OCI-LY3 (cell line): ENCODE data around the gene PRDM16.

ENCODE experiments used
- EZH2phosphoT487 ChIP-seq: fragments of 200-600 bp; shearing (Covaris generic); IDR thresholded peaks from 2 replicates; pipeline ENCODE4 v1.6.1; 2018; ENCODE audit warnings: antibody characterized with exemption, mixed run types, low read depth
- TF ChIP-seq, protein P1 (sequence below): fragments of 200-600, 300-600 bp; sonication (generic); IDR thresholded peaks from 2 replicates; pipeline ENCODE4 v1.5.1; 2014; ENCODE audit warnings: antibody characterized with exemption, low read length, low read depth

- TF ChIP-seq, protein P1, sequence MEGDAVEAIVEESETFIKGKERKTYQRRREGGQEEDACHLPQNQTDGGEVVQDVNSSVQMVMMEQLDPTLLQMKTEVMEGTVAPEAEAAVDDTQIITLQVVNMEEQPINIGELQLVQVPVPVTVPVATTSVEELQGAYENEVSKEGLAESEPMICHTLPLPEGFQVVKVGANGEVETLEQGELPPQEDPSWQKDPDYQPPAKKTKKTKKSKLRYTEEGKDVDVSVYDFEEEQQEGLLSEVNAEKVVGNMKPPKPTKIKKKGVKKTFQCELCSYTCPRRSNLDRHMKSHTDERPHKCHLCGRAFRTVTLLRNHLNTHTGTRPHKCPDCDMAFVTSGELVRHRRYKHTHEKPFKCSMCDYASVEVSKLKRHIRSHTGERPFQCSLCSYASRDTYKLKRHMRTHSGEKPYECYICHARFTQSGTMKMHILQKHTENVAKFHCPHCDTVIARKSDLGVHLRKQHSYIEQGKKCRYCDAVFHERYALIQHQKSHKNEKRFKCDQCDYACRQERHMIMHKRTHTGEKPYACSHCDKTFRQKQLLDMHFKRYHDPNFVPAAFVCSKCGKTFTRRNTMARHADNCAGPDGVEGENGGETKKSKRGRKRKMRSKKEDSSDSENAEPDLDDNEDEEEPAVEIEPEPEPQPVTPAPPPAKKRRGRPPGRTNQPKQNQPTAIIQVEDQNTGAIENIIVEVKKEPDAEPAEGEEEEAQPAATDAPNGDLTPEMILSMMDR, result no peak
- TF ChIP-seq EZH2phosphoT487, result no peak
Measured at GRCh38 chr1:3428899-3429298, 359.9 kb downstream of the PRDM16 start.
